Raji (cell line): ENCODE measurements around the gene NCAPD3.
A peak's percentile ranks its signal among the peaks of the same experiment; 100 is the strongest.

Experiments used
- POLR2A ChIP-seq: IDR thresholded peaks from 2 replicates; pipeline ENCODE4 v1.6.1; 2011; ENCODE audit warnings: low read depth, low read length, control low read depth; ENCODE audit not compliant: insufficient read depth

NCAPD3 gene

GRCh38 chr11:134260983-134261382 lies 37.2 kb upstream of the NCAPD3 start:
- TF ChIP-seq POLR2A: no peak

- no peak for TF ChIP-seq POLR2A
These were observed 36.7 kb upstream of the NCAPD3 start for GRCh38 chr11:134260503-134260902.

DNA sequence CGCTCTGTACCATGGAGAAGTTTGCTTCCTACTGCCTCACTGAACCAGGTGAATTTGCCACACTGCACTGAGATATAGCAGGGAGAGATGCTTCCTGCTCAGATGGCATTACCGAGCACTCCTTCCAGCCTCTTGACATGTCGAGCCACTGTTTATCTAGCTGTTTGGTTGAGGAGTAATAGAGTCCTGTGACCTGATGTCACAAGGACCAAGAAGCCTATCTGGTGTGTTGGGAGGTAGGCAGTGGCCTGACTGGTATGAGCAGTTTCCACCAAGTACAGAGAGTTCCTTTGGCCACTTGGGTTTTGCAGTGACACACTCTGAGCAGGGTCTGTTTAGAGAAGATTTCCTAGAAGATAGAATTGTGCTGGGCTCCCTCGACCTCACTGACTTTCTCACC lies 34.8 kb upstream of the NCAPD3 start:
- TF ChIP-seq POLR2A: no peak

DNA sequence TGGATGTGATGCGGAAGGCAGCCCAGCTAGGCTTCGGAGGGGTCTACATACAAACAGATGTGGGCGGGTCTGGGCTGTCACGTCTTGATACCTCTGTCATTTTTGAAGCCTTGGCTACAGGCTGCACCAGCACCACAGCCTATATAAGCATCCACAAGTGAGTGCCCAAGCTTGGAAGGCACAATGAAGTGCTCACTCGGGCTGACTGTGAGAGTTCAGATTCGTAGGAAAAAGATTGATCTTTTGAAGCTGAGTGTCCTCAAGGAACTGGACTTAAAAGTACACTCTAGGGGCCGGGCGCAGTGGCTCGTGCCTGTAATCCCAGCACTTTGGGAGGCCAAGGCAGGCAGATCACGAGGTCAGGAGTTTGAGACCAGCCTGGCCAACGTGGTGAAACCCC lies 33.3 kb upstream of the NCAPD3 start:
- TF ChIP-seq POLR2A: no peak

DNA sequence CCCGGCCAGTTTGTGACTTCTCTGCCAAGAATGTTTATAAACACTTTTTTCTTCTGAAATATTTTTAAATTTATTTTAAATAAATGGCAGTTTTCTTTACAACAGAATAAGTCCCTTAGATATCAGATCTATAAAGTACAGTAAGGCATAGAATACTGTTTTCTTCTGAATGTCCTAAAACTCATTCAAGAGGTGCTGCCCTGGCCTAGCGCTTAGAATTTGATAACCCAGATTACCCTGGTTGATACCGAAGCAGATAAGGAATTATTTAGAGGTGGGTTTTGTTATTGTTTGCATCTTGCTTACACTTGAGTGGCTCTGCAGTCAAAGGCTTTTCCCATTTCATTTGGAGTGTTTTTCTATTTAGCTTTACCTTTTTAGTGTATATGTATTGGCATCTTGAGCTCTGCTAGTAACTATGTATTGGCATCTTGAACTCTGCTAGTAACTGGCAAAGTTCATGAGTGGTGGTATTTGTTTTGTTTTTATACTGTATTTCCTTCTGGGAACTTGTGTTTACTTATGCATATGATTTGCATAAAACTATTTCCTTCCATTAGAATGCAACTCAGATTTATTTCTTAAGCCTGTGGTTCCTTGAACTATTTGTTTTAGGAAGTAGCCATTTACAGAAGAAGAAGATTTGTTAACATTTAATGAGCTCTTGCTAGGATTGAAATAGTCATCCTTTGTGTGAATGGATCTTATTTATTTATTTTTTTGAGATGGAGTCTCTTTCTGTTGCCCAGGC lies 30.8 kb upstream of the NCAPD3 start:
- no peak for TF ChIP-seq POLR2A

DNA sequence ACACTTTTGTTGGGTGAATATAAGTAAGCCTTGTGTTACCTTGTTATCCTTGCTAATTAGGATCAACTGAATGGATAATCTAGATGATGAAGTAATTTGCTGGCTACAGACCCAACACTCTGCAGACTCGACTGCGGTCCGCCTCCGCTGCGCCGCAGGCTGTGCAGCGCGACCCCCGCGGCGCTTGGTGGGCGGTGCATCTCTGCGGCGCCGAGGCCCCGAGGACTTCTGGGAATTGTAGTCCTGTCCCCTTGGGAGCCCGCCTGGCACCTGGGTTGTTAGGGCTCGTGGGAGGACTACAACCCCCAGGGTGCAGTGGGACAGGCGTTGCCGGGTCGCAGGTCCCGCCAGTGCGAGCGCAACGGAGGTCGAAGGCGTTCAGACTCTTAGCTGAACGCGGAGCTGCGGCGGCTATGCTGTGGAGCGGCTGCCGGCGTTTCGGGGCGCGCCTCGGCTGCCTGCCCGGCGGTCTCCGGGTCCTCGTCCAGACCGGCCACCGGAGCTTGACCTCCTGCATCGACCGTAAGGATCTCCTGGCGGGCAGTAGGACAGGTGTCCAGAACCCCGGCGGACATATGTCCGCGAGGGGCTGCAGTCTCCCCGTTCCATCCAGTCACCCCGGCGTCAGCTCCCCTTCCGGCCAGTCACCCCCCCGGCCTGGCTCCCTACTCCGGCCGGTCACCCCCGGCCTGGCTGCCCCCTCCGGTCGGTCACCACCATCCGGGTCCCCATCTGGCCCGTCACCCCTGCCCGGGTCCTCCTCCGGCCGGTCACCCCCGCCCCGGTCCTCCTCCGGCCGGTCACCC lies 29.6 kb upstream of the NCAPD3 start, which contains the start of the genes ACAD8 and THYN1:
TSS of gene ACAD8 (plus strand) at position 381 of the 806 bp plus-strand sequence. CDS start at position 414, 33 bp downstream.
TSS of gene THYN1 (minus strand) at position 165 of the 806 bp plus-strand sequence. CDS start 470 bp downstream, outside the sequence.
- peak; percentile 92 for TF ChIP-seq POLR2A

- no peak for TF ChIP-seq POLR2A
These were observed 28.8 kb upstream of the NCAPD3 start for GRCh38 chr11:134252346-134253187.

- no peak for TF ChIP-seq POLR2A
These were observed 26.9 kb upstream of the NCAPD3 start for GRCh38 chr11:134250675-134251074.

DNA sequence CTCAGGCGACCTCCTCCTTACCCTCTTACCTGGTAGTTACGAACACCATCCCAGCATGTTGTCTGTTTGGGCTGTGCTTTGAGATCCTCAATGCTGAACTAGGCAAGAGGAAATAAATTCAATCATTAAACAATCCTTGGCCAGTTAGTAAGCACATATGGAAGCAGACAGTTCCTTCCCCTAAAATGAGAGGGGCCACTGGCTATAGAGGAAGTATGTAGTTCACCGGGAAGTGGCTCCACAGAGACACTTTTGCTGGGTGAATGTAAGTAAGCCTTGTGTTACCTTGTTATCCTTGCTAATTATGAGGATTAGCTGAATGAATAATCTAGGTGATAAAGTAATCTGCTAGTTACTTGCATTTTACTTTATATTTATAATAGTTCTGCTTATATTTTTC lies 26.5 kb upstream of the NCAPD3 start:
- no peak for TF ChIP-seq POLR2A

DNA sequence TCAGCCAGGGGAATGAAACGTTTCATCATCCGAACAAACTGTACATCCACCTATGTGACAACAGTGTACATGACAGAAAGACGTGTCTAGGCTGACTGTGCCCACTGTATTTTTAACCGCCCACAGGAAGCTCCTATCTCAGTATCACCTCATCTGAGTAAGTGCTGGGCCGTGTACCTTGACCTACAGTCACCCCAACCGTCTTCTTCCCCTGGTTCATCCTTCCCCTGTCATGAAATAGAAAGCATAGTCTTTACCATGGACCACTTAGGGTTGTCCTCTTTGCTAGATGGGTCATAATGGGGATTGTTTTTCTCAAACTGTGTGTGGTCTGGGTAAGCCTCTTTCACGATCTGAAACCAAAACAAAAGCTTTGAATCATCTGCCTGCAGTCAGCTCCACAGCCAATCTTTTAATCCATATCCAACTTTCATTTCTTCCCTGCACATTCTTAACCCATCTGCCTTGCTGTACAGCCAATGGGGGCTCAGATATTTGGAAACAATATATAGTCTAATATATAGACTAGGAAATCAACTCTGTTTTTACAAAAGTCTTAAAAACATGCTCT lies 25.2 kb upstream of the NCAPD3 start:
- TF ChIP-seq POLR2A: no peak

DNA sequence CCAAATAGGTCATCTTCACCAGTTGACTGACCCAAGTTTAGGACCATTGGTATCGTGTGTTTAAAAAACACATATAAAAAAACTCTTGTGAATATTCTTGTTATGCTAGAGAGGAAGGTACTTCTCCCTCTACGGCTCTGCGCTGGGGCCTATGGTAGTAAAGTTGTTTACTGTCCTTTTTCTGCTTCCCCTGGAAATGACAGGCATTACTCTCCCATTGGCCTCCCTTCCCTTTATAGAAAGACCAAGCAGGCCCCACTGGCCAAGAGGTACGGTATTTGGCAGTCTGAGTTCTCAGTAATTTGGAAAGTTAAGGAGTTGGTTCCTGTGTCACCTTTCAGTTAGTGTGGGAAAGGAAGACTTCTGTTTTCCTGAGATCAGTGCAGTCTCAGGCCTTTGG lies 22.9 kb upstream of the NCAPD3 start:
- TF ChIP-seq POLR2A: no peak

GRCh38 chr11:134246100-134246499 lies 22.3 kb upstream of the NCAPD3 start:
- TF ChIP-seq POLR2A: no peak

DNA sequence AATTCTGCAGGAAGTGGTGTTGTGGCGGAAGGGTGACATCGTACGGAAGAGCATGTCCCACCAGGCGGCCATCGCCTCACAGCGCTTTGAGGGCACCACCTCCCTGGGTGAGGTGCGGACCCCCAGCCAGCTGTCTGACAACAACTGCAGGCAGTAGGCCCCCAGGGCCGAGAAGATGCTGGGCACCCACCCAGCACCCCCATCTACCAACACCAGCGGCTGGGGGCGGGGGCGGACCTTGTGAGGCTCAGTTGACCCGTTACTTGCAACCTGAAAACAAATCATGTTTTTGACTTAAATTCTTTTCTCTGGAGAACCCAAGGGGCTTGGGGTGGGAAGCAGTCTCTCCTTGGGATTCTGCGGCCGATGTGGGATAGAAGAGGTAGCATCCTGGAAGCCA lies 21.7 kb upstream of the NCAPD3 start:
- no peak for TF ChIP-seq POLR2A

- no peak for TF ChIP-seq POLR2A
These were observed 20.8 kb upstream of the NCAPD3 start for GRCh38 chr11:134244593-134244992.

- no peak for TF ChIP-seq POLR2A
These were observed 20.1 kb upstream of the NCAPD3 start for GRCh38 chr11:134243913-134244312.
